Fibroblast of skin of abdomen (primary cell): ENCODE results near the gene CBLN3.
A peak's percentile ranks its signal among the peaks of the same experiment; 100 is the strongest.
"Not testable (repeated sequence)": the region's sequence is repeated elsewhere in the genome, so short reads cannot be mapped to it uniquely, and the experiment has no call there.

Experiments used
- DNase-seq: peaks from one replicate; pipeline ENCODE4 v3.0.0-alpha.2; 2013

CBLN3 gene

DNA sequence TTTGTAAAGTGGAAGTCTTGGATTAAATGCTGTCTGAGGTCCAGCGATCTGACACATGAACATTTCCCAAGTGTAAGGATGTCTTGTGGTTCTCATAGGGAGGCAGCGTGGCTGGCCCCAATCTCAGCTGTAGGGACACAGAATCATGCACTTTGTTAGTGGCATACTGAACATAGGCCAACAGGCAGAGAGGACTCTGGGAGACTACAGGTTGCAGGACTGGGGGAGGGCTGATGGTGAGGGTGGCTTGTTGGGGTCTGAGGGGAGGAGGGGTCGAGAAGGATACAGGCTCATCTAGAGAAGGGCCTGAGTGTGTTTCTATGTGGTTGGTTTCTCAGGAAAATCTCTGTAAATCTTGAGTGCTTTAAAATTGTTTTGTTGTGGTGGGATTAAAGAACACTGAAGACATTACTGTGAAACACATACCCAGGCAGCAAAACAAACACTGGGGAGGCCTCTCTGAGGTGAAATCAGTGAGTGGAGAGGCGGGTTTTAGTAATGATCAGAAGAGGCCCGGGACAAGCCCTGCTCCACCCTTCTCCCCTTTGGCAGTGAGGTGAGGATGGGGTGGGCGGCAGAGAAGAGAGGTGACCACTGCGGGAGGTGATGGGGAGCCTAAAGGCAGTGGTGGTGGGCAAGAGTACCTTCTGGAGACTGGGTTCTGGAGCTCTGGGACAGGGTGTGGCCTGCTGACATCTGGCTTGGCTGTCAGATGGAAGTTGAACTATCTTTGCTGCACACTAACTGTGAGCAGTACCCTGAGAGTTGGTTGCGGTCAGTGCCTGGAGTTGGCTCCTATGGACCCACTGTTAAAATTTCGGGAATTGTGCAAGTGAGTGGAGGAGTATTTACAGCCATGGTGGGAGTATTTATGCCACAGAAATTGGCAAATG is 27.4 kb downstream of the CBLN3 start:
- no peak for DNase-seq

DNA sequence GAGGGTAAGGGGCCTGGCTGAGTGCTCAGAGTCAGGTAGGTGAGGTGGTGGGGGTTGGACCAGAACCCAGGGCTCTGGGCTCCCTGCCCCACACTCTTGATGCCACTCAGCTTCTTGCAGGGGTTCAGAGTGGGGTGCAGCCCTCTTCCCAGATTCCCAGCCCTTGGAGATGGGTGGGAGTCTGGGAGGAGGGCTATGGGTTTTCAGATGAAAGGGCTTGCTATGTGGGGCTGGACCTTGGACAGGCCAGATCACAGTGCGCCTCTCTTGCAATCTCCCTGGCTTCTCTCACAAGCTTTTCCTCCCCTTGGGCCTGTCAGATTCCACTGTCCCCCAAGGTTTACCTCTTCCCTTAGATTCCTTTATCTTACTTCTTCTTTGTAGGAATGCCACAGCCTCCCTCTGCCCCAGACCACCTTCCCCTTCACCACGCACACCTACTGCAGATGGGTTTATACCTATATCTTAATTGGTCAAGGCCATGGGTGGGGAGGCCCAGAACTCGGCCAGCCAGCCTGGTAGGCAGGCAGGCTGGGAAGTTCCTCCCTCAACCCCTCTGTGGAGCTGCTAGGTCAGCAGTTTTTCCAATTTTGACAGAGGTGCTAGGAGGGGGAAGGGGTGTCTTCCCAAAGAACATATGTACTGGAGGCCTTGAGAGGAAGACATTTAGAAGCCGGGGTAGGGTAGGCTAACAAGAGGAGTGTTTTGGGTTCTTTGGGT is 29.3 kb downstream of the CBLN3 start:
- DNase-seq = no peak

DNA sequence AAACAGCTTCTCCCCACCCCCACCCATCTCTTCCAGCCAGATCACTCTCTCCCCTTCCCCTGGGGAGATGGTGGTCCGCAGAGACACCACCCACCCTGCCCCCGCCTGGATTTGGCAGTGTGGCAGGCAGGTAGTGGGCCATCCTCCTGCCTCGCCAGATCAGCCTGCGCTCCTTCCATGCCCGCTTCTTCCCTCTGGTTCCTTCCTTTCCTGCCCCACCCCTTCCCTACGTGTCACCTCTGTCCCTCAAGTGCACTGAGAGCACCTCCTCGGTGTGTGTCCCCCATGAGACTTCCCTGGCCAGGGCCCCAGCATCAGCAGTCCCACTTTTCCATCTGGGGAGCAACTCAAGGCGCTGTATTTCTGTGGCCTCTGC is 30.0 kb downstream of the CBLN3 start:
- DNase-seq = no peak

DNA sequence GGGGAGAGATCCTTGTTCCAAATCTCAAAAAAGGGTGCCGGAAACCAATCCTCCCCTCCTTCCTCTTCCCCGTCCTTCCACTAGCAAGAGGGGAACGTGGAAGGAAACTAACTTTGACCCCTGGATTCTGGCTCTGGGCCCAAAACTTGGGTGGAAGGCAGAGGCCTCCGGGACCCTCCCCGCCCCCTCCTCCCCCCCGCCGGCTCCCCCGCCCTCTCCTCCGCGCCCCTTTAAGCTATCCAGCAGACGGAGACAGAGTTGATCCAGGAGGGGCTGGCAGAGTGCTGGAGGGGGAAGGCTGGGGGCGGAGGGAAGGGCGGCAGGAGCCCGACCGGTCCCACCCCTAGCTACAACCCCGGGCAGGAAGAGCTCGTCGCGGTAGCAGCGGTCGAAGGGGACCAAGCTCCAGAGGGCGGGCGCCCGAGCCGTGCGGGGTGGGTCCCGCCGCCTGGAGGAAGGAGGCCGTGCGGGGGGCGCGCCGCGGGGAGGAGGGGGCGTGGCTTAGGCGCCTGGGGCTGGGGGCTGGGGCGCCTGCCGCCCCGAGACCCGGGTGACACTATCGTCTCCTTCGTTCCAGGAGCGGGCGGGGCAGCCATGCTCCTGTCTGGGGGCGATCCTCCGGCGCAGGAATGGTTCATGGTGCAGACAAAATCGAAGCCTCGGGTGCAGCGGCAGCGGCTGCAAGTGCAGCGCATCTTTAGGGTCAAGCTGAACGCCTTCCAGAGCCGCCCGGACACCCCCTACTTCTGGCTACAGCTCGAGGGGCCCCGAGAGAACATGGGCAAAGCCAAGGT is 30.6 kb downstream of the CBLN3 start, which contains the start of gene NYNRIN:
TSS of gene NYNRIN (plus strand) at position 351 of the 794 bp plus-strand sequence. CDS start at position 595, 244 bp downstream.
- peak; percentile 49 for DNase-seq

DNA sequence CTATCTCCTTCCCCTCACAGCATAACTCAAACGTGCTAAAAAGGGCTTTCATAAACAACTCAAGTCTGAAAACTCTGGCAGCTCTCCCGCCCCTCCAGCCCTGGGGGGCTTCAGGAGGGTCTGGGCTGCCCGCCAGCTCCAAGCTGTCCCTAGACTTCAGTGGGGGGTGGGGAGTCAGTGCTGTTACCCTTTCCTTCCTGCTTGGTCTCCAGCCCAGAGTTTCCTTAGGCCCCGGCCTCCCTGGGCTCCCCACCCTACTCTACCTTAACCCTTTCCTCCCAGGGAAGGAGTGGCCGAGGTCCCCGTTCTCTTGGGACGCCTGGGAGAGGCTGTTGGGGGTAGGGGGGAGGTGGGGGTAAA is 31.2 kb downstream of the CBLN3 start:
- peak; percentile 40 for DNase-seq

DNA sequence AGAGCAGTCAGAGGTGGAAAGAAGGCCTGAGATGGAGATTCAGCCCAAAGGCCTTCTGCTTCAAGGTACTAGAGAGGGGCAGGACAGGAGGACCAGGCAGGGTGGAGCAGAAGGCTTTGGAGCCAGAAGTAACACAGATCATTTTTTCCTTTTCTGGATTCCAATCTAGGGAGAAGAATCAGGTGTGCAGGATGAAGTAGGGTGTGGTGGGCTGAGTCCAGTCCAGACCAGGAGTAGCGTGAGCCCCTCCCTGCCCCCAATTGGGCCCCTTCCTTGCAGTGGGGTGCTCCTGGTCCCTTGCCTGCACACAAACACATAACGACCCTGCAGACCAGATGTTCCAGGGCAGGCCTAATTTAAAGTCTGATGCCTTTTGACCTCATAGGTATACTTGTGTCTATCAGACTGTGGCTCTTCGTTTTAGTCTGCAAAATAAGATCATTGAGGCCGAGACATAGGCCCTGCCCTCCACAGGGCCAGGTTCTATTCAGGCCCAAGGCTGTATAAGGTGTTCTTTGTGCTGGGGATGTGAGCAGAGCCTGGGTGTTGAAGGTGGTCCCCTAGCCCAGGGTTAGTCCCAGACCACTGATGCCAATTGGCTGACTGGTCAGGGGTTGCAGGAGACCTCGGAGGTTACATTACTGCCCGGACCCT is 31.7 kb downstream of the CBLN3 start:
- no peak for DNase-seq

DNA sequence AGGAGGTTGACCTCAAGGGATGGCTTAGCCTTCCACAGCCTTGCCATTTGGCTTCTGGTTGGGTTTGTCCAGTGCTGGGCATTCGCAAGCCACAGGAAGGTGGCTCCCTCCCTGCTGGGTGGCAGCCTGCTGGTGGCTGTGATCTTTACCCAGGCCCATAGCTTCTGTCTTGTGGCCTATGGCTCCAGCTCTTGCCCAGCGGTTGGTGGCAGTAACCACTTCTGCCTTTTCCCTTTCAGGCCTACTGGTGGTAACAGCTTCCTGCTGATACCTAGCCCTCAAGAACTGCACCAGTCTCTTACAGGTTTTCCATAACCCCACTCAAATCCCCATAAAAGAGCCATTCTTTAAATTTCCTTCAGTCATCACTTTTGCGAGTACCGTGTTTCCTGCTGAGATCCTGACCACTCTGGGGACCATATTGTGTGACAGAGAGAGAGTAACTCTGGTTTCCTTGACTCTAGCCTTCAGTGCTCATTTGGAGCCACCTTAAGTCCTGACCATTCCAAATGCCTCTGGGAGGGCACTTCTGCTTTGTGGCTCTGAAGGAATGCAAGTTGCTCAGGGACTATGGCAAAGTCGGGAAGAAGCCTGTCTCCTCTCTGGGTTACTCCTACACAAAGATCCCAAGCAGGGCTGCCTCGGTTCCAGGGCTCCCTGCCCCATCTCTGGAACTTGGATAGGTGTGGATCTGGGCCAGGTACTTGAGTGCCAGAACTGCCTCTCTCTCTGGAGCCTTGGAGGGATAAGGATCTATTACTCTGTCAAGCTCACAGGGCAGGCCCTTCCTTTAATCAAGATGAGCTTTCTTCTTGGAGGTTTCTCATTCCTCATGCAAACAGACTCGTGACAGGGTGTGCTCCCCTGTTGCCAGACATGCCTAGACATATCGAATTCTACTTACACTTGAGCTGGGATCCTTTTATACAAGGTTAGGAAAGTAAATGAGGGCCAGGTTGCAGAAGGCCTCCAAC is 33.6 kb downstream of the CBLN3 start:
- DNase-seq = no peak

DNA sequence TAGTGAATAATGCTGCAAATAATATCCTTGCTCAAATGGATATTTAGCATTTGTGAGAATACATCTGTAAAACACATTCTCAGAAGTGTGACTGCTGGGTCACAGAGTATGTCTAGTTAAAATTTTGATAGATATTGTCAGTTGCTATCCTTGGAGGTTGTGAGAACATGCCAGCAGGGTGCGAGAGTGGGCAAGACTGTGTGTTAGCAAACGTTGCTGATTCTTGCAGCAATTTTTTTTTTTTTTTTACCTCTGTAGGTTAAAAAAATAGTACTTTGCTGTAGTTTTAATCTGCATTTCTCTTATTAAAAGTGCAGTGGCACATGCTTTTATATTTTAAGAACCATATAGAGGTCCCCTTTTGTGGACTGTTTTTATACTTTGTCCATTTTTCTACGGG is 35.2 kb downstream of the CBLN3 start:
- no peak for DNase-seq

DNA sequence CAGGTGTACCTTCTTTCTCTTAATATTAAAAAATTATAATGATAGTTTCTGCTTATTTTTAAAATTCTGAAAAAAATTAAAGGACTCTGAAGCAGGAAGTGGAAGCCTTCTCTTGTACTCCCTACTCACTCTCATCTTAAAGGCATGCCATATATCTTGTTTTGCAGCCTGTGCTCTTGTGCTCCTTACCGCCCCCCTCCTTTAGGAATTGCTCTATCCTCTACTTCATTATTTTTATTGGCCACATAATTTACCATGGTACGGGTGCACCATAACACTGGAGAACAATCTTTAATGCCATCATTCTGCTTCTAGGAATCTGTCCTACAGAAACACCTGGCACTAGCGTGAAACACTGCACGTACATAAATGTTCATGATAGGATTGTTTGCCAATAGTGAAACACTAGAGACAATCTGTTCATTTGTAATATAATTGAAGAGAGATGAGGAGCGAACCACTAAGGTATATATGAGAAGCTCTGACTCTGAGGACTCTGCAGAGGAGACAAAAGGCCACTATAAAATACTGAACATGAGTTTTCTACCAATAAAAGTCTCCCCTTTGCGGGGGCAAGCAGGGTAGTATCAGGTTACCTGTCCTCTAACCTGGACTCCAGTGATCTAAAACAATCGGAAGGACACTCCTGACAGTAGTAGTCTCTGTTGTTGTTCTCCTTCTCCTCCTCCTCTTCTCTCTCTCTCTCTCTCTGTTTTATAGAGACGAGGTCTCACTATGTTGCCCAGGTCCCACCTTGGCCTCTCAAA is 37.0 kb downstream of the CBLN3 start:
- DNase-seq = peak; percentile 64

DNA sequence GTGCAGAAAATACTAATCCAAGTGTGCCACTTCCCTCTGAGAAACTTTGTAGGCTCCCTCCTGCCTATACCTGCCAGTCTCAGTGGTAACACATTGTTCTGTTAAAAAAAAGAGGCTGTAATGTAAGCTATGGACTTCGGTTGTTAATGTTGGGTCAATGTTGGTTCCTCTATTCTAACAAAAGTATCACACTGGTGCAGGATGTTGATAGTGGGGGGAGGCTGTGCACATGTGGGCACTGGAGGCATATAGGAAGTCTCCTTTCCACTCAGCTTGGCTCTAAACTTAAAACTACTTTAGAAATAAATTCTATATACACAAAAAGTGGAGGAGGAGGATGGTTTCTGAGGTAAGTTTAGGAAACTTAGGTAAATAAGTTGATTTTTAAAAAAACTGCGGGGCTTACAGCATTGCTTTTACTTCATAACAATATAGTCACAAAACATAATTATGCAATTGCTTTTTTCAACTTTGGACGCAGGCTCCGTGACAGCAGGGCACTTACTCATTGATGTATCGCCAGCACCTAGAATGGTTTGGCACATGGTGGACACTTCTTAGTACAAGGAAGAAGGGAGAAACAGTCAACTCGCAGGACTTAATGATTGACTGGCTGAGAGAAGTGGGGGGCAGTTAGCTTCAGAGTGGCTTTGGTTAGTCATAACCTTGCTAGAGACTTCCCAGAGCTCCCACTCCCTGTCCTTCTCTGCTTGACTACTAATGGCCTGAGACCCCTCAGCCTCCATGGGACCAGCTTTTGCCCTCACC is 38.6 kb downstream of the CBLN3 start:
- DNase-seq = no peak

DNA sequence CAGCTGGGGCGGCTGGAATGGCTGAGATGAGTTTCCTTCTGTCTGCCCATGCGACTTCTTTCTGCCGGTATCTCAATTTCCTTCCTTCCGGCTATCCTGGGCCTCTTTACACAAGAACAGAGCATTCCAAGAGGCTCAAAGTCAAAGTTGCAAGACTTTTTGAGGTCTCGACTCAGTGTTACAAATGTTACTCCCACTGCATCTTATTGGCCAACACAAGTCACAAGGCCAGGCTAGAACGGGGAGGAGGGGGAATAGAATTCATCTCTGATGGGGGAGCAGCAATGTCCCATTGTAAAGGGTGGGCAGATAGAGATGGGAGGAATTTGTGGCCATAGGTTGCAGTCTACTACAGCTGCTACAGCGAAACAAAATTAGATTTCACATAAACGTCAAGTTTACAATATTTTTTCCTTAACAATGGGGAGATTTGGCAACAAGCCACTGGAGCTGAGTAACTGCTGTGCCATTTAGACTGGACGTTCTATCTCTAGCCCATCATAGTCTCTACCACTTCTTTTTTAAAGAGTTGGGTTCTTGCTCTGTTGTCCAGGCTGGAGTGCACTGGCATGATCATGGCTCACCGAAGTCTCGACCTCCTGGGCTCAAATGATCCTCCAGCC is 40.1 kb downstream of the CBLN3 start:
- DNase-seq = peak; percentile 25

DNA sequence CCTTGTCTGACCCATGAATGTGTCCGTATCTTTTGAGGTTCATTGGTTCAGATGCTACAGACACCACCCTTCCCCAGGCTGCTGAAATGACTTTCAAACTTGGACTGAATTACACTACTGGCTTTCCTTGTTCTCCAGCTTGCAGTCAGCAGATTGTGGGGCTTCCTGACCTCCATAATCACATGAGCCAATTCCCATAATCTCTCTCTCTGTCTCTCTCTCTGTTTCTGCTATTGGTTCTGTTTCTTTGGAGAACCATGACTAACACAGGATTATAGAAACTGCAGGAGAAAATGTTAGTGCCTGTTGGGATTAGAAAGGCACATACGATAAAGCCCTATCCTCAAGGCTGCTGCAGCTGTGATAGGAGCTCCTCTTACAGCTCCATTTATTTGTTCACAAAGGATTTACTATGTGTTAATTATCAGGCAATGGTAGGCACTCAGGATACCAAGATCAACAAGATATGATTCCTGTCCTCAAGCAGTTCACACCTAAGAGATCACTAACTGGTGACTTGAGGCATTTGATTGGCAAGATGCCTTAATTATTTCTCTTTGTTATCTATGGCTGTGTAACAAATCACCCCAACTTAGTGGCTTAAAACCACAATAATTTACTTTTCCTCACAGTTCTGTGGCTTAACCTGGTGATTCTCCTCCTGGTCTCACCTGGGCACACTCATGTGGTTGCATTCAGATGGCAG is 40.8 kb downstream of the CBLN3 start:
- DNase-seq = no peak

DNA sequence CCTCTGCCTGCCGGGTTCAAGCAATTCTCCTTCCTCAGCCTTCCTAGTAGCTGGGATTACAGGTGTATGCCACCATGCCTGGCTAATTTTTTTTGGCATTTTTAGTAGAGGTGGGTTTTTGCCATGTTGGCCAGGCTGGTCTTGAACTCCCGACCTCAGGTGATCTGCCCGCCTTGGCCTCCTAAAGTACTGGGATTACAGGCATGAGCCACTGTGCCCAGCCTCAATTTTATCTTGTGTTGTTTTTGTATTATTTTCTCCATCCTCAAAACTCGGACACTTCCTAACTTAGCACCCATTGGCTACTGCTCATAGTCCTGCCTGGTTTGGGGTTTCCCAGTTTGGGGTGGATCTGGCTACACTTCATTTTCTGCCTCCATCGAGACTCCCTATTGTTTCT is 41.9 kb downstream of the CBLN3 start:
- not testable (repeated sequence) for DNase-seq

DNA sequence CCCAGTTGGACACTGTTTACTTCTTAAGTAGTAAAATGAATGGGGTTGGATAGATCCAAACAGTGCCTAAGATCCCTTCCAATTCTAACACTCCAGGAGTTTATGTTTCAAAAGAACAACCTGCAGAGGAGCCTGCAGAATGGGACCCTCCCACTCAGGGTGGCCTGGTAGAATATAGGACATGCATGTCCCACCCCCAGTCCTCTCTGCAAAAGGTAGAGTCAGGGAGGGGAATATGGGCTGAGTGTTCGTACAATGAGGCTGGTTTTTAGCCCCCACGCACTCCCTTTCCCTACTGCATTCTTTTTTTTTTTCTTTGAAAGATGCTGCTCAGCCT is 42.5 kb downstream of the CBLN3 start:
- no peak for DNase-seq

DNA sequence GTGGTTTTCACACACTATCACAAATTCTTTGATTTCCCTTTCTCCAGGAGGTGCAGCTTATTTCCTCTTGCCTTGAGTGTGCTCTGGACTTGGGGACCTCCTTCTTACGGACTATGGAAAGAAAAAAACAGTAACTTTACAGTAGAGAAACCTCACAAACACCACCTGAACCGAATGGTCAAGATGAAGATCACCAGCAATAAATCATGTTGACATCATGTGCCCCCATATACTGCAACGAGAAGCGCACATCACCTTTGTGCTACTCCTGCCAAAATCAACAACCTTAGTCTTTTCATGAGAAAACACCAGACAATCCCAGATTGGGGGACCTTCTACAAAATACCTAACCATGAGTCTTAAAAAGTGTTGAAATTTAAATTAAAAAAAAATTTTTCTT is 43.9 kb downstream of the CBLN3 start:
- DNase-seq = no peak

DNA sequence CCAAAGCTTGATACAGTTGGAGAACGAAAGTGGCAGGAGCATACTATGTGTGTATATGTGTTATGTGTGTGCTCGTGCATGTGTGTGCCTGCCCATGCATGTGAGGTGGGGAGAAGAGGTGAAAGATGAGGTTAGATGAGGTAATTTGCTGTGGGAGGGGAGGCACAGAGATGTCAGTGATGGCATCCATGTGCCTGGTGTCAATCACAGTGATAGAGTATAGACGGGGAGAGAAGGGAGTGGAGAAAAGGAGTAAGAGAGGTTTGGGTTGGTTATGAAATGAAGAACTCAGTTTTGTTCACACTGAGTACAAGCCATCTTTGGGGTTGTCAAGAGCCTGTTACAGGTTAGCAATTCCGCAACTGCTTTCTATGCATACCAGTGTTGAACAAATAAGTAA is 45.3 kb downstream of the CBLN3 start:
- no peak for DNase-seq

DNA sequence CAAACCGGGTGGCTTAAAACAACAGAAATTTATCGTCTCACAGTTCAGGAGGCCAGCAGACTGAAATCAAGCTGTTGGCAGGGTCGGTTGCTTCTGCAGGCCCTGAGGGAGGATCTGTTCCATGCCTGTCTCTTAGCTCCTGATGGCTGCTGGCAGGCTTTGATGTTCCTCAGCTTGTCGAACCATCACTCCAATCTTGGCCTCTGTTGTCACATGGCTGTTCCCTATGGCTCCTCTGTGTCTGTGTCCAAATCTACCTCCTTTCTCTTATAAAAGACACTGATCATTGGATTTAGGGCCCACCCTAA is 47.5 kb downstream of the CBLN3 start:
- no peak for DNase-seq

DNA sequence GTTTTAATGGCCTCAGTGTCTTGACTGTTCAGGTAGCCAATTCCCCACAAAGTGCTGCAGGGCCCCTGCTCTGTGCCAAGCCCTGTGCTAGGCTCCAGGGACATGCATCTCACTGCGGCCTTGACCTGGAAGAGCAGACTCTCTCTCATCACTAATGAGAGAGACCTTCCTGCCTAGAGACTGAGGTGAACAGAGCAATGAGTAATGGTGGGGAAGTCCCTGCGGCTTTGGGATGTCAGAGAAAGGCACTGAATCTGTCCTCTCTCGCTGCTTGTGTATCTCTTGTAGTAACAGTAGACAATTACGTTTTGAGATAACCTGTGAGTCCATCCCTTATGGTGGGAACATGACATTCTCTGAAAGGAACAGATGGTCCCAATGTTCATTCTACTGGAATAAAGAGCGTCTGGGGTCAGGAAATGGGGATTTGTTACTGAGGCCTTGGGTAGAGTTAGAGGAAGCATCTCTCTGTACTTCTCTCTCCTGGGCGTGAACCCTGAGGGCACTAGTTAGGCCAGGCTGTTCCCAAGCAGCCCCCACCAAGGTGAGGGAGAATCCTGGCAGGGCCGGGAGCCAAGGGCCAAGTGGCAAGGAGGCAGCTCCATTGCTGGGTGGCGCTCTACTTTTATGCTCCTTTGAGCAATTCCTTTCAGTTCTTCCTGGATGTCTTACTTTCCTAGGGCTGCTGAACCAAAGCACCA is 48.0 kb downstream of the CBLN3 start:
- no peak for DNase-seq
